HG02885 (cell line): Measurements from ENCODE around the gene MAD1L1.

Source experiments
- ATAC-seq: cut with Tn5 transposase; IDR thresholded peaks from one replicate; pipeline ENCODE4 v1.9.1; 2021; ENCODE audit warnings: mild to moderate bottlenecking; ENCODE audit not compliant: unreplicated experiment, poor library complexity

Gene MAD1L1

DNA sequence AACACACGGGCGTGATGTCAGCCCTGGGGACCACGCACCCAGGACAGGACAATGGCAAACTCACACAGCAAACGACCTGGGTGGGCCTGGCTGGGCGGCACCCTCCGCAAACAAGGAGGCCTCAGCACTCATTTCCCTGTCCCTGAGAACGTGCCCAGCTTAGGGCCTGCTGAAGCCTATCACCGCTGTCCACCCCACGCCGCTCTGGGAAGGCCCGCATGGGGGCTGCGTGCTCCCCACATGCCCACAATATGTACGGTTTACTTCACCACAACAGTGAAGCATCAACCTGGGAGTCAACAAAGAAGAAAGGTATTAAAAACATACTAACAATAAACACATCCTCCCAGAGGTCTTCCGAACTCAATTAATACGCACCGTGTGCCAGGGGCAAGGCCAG, 12.2 kb downstream of the MAD1L1 start:
- ATAC-seq: no peak

DNA sequence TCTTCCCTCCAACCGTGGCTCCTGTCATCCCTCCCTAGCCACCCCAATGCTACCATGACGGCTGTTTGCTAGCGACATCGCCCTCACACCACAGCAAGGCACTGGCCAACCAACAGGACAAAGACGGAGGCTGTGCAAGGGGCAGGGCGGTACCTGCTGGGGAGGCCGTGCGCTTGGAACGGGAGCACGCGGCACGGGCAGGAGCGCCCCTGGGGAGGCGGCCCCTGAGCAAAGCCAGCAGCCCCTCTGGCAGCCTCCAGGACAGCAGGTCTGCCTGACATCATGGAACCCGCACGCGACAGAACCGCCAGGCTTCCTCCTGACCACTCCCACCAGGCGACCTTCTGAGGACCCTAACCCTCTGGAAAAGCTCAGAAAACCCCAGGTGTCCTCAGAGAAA, 12.7 kb downstream of the MAD1L1 start:
- no peak for ATAC-seq

GRCh38 chr7:2219606-2220005, 13.1 kb downstream of the MAD1L1 start:
- no peak for ATAC-seq

DNA sequence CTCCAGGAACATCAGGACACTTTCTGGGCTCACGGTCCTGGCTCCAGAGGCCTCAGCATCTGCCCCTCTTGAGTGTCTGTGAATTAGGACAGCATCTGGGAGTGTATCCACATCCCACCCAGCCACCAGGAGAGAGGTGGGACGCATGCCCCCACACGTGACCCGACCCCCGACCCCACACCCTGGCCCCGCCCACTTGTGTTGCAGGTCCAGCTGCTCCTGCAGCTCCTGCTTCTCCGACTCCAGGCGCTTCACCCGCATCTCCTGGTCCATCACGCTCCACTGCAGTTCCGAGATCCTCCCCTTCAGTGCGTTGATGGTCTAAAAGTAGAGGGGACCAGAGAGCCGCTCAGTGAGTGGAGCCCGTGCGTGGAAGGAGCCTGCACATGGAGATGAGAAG, 13.6 kb downstream of the MAD1L1 start:
- no peak for ATAC-seq

GRCh38 chr7:2218444-2218785, 14.3 kb downstream of the MAD1L1 start:
- ATAC-seq: no peak

- ATAC-seq: no peak
These were observed 14.9 kb downstream of the MAD1L1 start for GRCh38 chr7:2217716-2218443.

DNA sequence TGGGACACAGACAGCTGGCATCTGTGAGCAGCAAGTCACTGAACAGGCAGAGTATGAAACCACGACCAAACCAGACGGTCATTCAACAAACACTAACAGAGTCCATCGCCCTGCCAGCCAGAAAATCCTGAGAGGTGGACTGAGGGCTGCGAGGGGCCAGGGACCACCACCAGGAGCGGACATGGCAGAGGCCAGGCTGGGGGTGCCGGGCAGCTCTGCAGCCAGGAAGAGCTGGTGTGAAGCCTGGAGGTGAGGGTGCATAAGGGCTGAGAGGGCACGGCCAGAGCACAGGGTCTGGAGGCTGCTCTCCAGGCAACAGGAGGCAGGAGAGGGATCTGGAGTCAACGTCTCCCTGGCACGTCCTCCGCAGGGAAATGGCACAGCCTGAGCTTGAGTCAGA, 15.5 kb downstream of the MAD1L1 start:
- ATAC-seq: no peak

DNA sequence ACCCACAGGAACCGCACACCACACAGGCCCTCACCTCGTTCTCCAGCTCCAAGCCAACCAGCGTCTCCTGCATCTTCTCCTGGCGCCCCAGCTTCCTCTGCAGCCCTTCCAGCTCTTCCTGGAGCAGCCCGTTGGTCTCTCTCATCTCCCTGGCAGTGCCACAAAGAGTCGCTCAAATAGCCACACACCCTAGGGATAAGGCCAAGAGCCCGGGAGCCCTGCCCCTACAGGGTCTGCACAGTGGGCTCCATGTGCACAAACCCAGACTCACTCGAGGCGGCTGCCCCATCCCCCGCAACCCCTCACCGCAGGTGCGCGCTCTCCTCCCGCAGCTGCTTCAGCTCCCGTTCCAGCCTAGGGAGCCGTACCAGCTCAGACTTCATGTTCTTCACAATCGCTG, 16.9 kb downstream of the MAD1L1 start:
- no peak for ATAC-seq

DNA sequence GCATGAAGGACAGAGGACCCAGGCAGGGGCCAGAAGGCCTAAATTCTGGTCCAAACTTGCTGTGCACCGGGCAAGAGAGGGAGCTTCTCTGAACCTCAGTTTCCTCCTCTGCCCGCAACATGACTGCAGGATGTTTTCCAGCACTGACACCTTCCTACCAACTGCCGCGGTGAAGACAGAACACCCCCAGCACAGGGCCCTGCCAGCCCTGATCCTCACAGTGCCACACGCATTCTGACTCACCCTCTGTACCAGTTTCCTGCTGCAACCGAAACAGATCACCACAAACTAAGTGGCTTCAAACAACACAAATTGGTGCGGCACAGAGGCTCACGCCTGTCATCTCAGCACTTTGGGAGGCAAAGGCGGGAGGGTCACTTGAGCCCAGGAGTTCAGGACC, 18.1 kb downstream of the MAD1L1 start:
- no peak for ATAC-seq

GRCh38 chr7:2213551-2214215, 19.1 kb downstream of the MAD1L1 start:
- no peak for ATAC-seq

GRCh38 chr7:2212906-2213305, 19.8 kb downstream of the MAD1L1 start:
- no peak for ATAC-seq

DNA sequence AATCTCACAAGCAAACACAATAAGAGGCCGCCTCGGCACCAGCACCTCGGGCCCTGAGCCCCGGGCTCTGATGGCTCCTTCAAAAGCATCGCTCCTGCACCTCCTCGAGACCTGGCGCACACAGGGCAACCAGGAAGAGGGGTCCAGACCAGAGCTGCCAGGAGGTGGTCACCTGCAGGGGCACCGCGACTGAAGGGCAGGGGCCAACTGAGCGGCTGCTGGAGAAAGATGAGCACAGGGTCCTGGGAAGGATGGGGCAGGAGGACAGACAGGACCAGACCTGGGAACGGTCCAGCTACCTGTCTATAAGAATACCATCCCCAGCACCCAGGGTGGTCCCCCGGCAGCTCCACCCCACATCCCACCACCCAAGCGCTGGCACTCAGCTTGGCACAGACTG, 20.8 kb downstream of the MAD1L1 start:
- no peak for ATAC-seq

- ATAC-seq: no peak
These were observed 21.4 kb downstream of the MAD1L1 start for GRCh38 chr7:2211259-2211880.

DNA sequence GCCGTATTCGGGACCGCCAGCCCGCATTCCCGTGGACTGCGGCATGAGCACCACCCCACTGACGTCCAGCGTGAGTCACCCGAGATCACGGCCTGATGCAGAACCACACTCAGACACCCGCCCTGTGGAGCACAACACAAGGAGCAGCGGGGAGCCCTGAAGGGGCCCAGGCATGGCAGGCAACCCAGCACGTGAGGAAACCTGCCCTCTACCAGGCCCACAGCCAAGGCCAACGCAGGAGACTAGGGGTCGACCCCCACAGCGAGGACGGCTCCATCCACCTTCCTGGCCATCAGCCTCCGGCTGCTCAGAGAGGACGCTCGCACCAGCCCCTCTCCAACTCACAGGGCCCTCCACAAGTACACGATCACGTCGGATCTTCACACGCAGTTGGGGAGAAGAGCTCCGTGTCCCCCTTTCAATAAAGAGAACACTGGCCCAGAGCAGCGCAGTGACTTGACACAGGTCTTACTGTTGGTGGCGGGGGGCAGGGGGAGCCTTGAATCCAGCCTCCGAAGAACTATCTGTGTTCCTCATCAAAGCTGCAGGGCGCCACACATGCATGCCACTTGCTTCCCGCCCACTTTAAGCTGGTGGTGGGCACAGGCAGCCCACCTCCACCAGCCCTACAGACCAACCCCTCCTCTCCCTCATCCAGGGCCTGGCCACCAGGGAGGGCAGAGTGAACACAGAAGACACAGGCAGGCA, 22.0 kb downstream of the MAD1L1 start:
- ATAC-seq: no peak

DNA sequence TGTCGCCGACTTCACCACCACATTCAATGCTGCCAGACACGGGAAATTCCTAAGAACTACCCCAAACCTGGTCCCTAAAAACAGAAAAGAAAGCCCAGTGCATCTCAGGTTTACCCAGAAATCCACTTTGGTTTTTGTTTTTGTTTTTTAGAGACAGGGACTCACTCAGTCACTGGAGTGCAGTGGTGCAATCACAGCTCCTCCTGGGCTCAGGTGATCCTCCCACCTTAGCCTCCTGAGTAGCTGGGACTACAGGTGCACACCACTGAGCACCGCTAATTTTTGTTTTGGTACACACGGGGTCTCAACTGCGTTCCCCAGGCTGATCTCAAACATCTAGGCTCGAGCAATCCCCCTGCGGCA, 22.8 kb downstream of the MAD1L1 start:
- ATAC-seq: peak; percentile 21

DNA sequence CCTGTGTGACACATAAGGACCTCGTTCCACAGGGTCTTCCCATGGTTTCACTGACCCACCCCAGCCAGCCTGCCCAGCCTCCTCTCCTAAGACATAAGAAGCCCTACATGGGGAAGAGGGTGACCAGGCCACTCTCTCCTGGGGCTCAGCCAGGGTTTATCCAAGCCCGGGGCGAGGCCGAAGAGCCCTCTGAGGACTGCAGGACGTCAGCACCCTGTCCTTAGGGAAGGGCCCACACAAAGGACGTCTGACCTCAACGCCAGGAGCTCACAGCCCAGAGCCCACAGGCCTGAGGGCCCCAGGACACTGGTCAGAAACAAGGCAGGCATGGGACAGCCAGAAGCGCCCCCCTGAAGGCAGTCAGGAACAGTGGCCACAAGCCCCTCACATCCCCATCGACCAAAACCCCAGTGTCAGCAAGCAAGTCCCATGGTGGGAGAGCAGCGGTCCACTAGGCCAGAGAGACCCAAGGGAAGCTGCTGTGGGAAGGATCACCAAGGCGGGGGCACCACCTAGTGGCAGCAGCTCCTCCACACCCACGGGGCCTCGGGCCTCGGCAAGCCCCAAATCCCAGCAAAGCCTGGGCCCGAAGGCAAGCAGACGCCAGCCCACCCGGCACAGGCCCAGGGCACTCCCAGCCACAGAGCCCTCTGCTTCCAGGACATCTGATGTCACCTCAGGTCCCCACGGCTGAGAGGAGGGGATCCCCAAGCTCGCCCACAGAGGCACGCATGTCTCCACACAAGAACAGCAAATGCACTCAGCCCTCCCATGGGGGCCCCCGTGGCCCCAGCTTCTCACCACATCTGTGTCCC, 23.4 kb downstream of the MAD1L1 start:
- peak; percentile 76 for ATAC-seq

- no peak for ATAC-seq
These were observed 24.0 kb downstream of the MAD1L1 start for GRCh38 chr7:2208712-2209111.

GRCh38 chr7:2205036-2205780, 27.5 kb downstream of the MAD1L1 start:
- ATAC-seq: no peak

DNA sequence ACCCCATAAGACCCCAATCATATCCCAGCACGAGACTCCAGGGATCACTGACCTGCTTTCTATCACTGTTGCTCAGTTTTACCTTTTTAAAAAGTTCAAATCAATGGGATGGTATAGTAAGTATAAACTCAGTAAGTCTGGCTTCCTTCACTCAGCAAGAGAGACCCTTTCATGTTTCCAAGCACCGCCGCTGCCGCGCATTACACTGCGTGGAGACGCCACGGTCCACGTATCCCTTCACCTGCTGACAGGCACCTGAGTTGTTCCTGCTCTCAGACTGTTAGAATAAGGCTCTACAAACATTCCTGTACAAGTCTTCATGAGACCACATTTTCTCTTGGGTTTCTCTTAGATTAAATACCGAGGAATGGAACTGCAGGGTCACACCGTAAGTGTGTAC, 28.3 kb downstream of the MAD1L1 start:
- no peak for ATAC-seq
